Measurements from ENCODE around the gene LAPTM4A. TPM values are rescaled to one million over a fixed set of nuclear protein-coding genes. Genes with fewer than 3 reads are reported as not detected.
A peak's percentile ranks its signal among the peaks of the same experiment; 100 is the strongest.

Gene LAPTM4A
- total and polyA plus RNA-seq, 2 donors: 47.6 to 168 TPM

GRCh38 chr2:20071397-20072383 is 20.3 kb upstream of the LAPTM4A start:
- no peak for DNase-seq (ENCODE audit: low read depth in 6 of 9, low spot score in 9 of 9)
- WGBS: 90% methylated on average over 14 of the region's 14 CpGs

DNA sequence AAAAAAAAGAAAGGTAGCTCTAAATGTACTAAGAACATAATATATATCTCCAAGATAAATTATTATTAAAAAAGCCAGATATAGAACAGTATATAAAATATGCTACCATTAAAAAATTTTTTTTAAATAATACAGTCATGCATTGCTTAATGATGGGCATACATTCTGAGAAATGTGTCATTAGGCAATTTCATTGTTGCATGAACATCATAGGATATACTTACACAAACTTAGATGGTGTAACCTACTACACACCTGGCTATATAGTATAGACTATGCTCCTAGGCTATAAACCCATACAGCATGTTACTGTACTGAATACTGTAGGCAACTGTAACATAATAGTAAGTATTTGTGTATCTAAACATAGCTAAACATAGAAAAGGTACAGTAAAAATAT is 18.3 kb upstream of the LAPTM4A start:
- H3K27ac ChIP-seq (ENCODE audit: low read depth in 1 of 2, low read length in 1 of 2): no peak overlapping the region
- peaks cover 0 to 2% of the 10 kb centered on the region in 2 donors for H3K27me3 ChIP-seq (ENCODE audit: control insufficient read depth in 2 of 2, insufficient read depth in 1 of 2, low read length in 1 of 2)
- no peaks in the 10 kb centered on the region for H3K9me3 ChIP-seq (ENCODE audit: control insufficient read depth in 2 of 2, insufficient read depth in 1 of 2, low read length in 1 of 2)
- H3K4me3 ChIP-seq (ENCODE audit: low read length in 2 of 2): no peak overlapping the region
- no peak for DNase-seq (ENCODE audit: low read depth in 6 of 9, low spot score in 9 of 9)
- no peaks in the 10 kb centered on the region for H3K36me3 ChIP-seq (ENCODE audit: control insufficient read depth in 2 of 2, insufficient read depth in 2 of 2, low read length in 1 of 2)
- H3K4me1 ChIP-seq (ENCODE audit: control insufficient read depth in 2 of 2, insufficient read depth in 2 of 2, low read length in 2 of 2): no peaks in the 10 kb centered on the region

More at GRCh38 chr2:20071397-20072383, 20.3 kb upstream of the LAPTM4A start:
- Histone ChIP-seq H3K27me3 (ENCODE audit: control insufficient read depth in 2 of 2, insufficient read depth in 1 of 2, low read length in 1 of 2) (peaks cover 0 to 3% of the 10 kb centered on the region in 2 donors), H3K36me3 (ENCODE audit: control insufficient read depth in 2 of 2, insufficient read depth in 2 of 2, low read length in 1 of 2) (no peaks in the 10 kb centered on the region), H3K9me3 (ENCODE audit: control insufficient read depth in 2 of 2, insufficient read depth in 1 of 2, low read length in 1 of 2) (no peaks in the 10 kb centered on the region), H3K4me3 (ENCODE audit: low read length in 2 of 2) (no peak overlapping the region), H3K27ac (ENCODE audit: low read depth in 1 of 2, low read length in 1 of 2) (peak overlapping the region in 1 of 2 donors; percentile 62), H3K4me1 (ENCODE audit: control insufficient read depth in 2 of 2, insufficient read depth in 2 of 2, low read length in 2 of 2) (no peaks in the 10 kb centered on the region)

GRCh38 chr2:20067992-20068584 is 16.7 kb upstream of the LAPTM4A start:
- no peak for DNase-seq (ENCODE audit: low read depth in 6 of 9, low spot score in 9 of 9)
- Histone ChIP-seq H3K36me3 (ENCODE audit: control insufficient read depth in 2 of 2, insufficient read depth in 2 of 2, low read length in 1 of 2) (no peaks in the 10 kb centered on the region), H3K27ac (ENCODE audit: low read depth in 1 of 2, low read length in 1 of 2) (no peak overlapping the region), H3K4me1 (ENCODE audit: control insufficient read depth in 2 of 2, insufficient read depth in 2 of 2, low read length in 2 of 2) (no peaks in the 10 kb centered on the region), H3K4me3 (ENCODE audit: low read length in 2 of 2) (no peak overlapping the region), H3K9me3 (ENCODE audit: control insufficient read depth in 2 of 2, insufficient read depth in 1 of 2, low read length in 1 of 2) (no peaks in the 10 kb centered on the region), H3K27me3 (ENCODE audit: control insufficient read depth in 2 of 2, insufficient read depth in 1 of 2, low read length in 1 of 2) (peaks cover 0 to 2% of the 10 kb centered on the region in 2 donors)
- 98% methylated on average over 3 of the region's 3 CpGs for WGBS

DNA sequence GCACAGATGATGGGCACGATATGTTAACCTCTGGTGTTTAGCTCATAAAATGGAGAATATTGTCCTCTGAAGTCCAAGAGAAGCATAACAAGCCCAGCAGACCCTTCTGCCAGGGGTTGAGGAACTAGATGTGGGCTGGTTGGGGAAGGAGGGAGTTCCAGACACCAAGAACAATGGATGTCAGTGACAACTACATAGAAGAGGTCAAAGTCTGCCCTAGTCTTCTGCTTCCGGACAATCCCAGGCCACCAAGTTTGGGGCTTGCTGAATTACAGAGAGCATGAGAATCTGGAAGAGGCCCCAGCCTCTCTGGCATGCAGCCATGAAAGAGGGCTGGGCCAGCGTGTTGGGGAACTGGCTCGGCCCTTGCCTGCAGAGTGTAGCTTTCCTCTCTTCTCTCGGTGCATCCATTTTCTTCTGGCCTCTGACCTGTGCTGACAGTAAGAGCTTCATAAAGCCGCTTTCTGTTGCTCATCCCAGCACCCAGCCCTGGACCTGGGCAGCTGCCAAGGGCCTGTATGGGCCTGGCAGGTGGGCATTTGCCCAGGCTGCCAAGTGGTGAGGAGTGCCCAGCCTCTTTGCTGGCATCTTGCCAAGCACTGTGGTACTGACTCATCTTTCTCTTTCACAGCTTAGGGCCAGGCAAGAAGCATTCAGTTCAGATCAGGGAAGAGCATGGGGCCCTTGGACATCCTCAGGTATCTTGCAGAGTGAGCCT is 14.6 kb upstream of the LAPTM4A start:
- 94% methylated on average over 6 of the region's 6 CpGs for WGBS
- H3K4me3 ChIP-seq (ENCODE audit: low read length in 2 of 2): no peak overlapping the region
- no peak for DNase-seq (ENCODE audit: low read depth in 6 of 9, low spot score in 9 of 9)
- H3K36me3 ChIP-seq (ENCODE audit: control insufficient read depth in 2 of 2, insufficient read depth in 2 of 2, low read length in 1 of 2): no peaks in the 10 kb centered on the region
- H3K27me3 ChIP-seq (ENCODE audit: control insufficient read depth in 2 of 2, insufficient read depth in 1 of 2, low read length in 1 of 2): peaks cover 0 to 4% of the 10 kb centered on the region in 2 donors
- no peaks in the 10 kb centered on the region for H3K9me3 ChIP-seq (ENCODE audit: control insufficient read depth in 2 of 2, insufficient read depth in 1 of 2, low read length in 1 of 2)
- no peak overlapping the region for H3K27ac ChIP-seq (ENCODE audit: low read depth in 1 of 2, low read length in 1 of 2)
- H3K4me1 ChIP-seq (ENCODE audit: control insufficient read depth in 2 of 2, insufficient read depth in 2 of 2, low read length in 2 of 2): no peaks in the 10 kb centered on the region

DNA sequence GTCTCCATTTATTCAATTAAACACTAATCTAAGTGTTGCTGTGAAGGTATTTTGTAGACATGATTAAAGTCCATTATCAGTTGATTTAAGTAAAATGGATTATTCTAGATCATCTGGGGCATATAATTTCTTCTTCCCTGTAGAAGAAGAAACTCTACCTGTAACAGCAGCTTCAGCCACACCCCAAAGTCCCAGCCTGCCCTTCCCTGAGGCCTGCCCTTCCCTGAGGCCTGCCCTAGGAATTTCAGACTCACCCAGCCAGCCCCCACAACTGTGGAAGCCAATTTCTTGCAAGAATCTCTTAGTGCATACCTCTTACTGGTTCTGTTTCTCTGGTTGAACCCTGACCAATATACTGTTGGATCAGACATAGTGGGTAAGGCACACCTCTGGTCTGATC is 13.4 kb upstream of the LAPTM4A start:
- H3K9me3 ChIP-seq (ENCODE audit: control insufficient read depth in 2 of 2, insufficient read depth in 1 of 2, low read length in 1 of 2): no peaks in the 10 kb centered on the region
- no peak overlapping the region for H3K27ac ChIP-seq (ENCODE audit: low read depth in 1 of 2, low read length in 1 of 2)
- H3K4me3 ChIP-seq (ENCODE audit: low read length in 2 of 2): no peak overlapping the region
- H3K4me1 ChIP-seq (ENCODE audit: control insufficient read depth in 2 of 2, insufficient read depth in 2 of 2, low read length in 2 of 2): no peaks in the 10 kb centered on the region
- no peak for DNase-seq (ENCODE audit: low read depth in 6 of 9, low spot score in 9 of 9)
- peaks cover 0 to 4% of the 10 kb centered on the region in 2 donors for H3K27me3 ChIP-seq (ENCODE audit: control insufficient read depth in 2 of 2, insufficient read depth in 1 of 2, low read length in 1 of 2)
- H3K36me3 ChIP-seq (ENCODE audit: control insufficient read depth in 2 of 2, insufficient read depth in 2 of 2, low read length in 1 of 2): no peaks in the 10 kb centered on the region

GRCh38 chr2:20064421-20064820 is 13.0 kb upstream of the LAPTM4A start:
- no peaks in the 10 kb centered on the region for H3K36me3 ChIP-seq (ENCODE audit: control insufficient read depth in 2 of 2, insufficient read depth in 2 of 2, low read length in 1 of 2)
- H3K4me1 ChIP-seq (ENCODE audit: control insufficient read depth in 2 of 2, insufficient read depth in 2 of 2, low read length in 2 of 2): no peaks in the 10 kb centered on the region
- WGBS: 94% methylated on average over 3 of the region's 3 CpGs
- H3K27me3 ChIP-seq (ENCODE audit: control insufficient read depth in 2 of 2, insufficient read depth in 1 of 2, low read length in 1 of 2): peaks cover 0 to 4% of the 10 kb centered on the region in 2 donors
- no peak for DNase-seq (ENCODE audit: low read depth in 6 of 9, low spot score in 9 of 9)
- no peak overlapping the region for H3K4me3 ChIP-seq (ENCODE audit: low read length in 2 of 2)
- no peaks in the 10 kb centered on the region for H3K9me3 ChIP-seq (ENCODE audit: control insufficient read depth in 2 of 2, insufficient read depth in 1 of 2, low read length in 1 of 2)
- no peak overlapping the region for H3K27ac ChIP-seq (ENCODE audit: low read depth in 1 of 2, low read length in 1 of 2)

DNA sequence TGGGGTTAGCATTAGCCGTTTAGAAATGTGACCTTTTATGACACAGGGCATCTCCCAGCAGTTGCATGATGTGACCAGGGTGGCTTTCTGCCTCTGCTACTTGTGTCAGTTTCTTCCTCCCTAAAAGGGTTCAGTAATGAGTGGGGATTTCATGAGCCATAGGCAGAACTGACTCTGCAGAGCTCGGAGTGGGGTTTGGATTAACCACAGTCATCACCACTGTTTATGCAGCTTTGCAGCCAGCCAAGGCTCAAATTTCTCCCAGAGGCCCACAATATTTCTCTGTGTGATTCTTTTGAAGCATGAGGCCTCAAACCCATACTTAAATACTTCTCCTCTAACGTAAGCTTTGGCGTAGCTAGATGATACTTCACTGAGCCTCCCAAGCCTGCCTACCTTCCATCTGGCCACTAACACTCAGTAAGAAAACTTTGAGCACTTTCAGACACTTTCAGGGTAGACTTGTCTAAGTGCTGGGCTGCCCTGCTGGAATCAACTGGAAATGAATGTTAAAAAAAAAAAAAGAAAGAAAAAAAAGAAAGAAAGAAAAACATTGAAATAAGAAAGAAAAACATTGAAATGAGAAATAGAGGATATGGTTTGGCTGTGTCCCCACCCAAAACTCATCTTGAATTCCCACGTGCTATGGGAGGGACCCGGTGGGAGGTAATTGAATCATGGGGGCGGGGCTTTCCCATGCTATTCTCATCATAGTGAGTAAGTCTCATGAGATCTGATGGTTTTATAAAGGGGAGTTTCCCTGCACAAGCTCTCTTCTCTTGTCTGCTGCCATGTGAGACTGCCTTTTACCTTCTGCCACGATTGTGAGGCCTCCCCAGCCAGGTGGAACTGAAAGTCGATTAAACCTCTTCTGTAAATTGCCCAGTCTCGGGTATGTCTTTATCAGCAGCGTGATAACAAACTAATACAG is 11.5 kb upstream of the LAPTM4A start:
- H3K36me3 ChIP-seq (ENCODE audit: control insufficient read depth in 2 of 2, insufficient read depth in 2 of 2, low read length in 1 of 2): no peaks in the 10 kb centered on the region
- H3K27me3 ChIP-seq (ENCODE audit: control insufficient read depth in 2 of 2, insufficient read depth in 1 of 2, low read length in 1 of 2): peaks cover 0 to 4% of the 10 kb centered on the region in 2 donors
- H3K27ac ChIP-seq (ENCODE audit: low read depth in 1 of 2, low read length in 1 of 2): peak overlapping the region in 1 of 2 donors; percentile 55
- H3K4me1 ChIP-seq (ENCODE audit: control insufficient read depth in 2 of 2, insufficient read depth in 2 of 2, low read length in 2 of 2): no peaks in the 10 kb centered on the region
- DNase-seq (ENCODE audit: low read depth in 6 of 9, low spot score in 9 of 9): no peak
- no peak overlapping the region for H3K4me3 ChIP-seq (ENCODE audit: low read length in 2 of 2)
- WGBS: 93% methylated on average over 11 of the region's 11 CpGs
- no peaks in the 10 kb centered on the region for H3K9me3 ChIP-seq (ENCODE audit: control insufficient read depth in 2 of 2, insufficient read depth in 1 of 2, low read length in 1 of 2)

DNA sequence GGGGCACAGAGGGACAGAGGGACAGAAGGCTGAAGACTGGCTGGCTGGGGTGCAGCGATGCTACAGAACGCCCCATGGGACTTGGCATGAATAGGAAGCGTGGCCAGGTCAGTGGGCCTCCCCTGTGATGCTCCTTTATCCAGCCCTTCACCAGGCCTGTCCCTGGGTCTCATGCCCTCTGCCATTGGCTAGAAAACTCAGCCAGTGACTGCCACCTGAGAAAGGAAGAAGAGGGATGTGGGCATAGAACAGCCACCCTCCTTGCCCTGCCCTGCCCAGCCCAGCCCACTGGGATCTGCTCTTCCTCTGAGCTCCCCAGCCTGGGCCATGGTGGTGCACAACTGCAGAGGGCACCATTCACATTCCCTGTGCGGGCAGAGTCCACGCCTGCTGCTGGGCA is 10.5 kb upstream of the LAPTM4A start:
- H3K4me3 ChIP-seq (ENCODE audit: low read length in 2 of 2): no peak overlapping the region
- H3K9me3 ChIP-seq (ENCODE audit: control insufficient read depth in 2 of 2, insufficient read depth in 1 of 2, low read length in 1 of 2): no peaks in the 10 kb centered on the region
- 98% methylated on average over 5 of the region's 5 CpGs for WGBS

More for the DNA sequence above, 10.5 kb upstream of the LAPTM4A start:
- DNase-seq (ENCODE audit: low read depth in 6 of 9, low spot score in 9 of 9): no peak
- Histone ChIP-seq H3K27me3 (ENCODE audit: control insufficient read depth in 2 of 2, insufficient read depth in 1 of 2, low read length in 1 of 2) (peaks cover 2 to 5% of the 10 kb centered on the region in 2 donors), H3K27ac (ENCODE audit: low read depth in 1 of 2, low read length in 1 of 2) (no peak overlapping the region), H3K36me3 (ENCODE audit: control insufficient read depth in 2 of 2, insufficient read depth in 2 of 2, low read length in 1 of 2) (no peaks in the 10 kb centered on the region), H3K4me1 (ENCODE audit: control insufficient read depth in 2 of 2, insufficient read depth in 2 of 2, low read length in 2 of 2) (no peaks in the 10 kb centered on the region)
